ENCODE data around the gene NYNRIN. TPM values are rescaled to one million over a fixed set of nuclear protein-coding genes. Genes with fewer than 3 reads are reported as not detected.

NYNRIN gene

GRCh38 chr14:24458736-24459135 is 59.9 kb downstream of the NYNRIN start:
- Histone ChIP-seq H3K4me1 (ENCODE audit: control insufficient read depth, insufficient read depth, low read length) (no peaks in the 10 kb centered on the region), H3K27me3 (ENCODE audit: control insufficient read depth, insufficient read depth, low read length) (no peaks in the 10 kb centered on the region), H3K4me3 (ENCODE audit: low read length) (no peak overlapping the region), H3K9ac (ENCODE audit: low read depth, low read length) (no peak overlapping the region), H3K4me2 (ENCODE audit: low read length) (no peak overlapping the region), H3K9me3 (replicated peaks; ENCODE audit: low read length) (no peaks in the 10 kb centered on the region), H3K36me3 (ENCODE audit: insufficient read depth, low read length) (no peaks in the 10 kb centered on the region)

DNA sequence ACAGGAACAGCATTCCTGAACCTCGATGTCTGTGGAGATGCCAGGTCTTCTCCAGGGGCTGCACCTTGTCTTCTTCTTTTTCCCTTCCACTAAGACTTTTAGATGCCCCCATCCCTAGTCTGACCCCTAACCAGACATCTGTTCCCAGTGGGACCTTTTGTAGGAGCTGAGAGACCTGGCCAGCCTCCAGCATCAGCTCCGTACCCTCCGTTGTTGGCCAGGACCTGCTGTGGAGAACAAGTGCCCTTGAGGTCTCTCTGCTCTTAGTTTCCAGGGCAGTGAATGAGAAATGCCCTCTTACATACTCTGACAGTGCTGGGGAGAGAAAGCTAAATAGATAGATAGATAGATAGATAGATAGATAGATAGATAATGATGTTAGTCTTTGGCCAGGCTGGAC is 60.5 kb downstream of the NYNRIN start:
- Histone ChIP-seq H3K27me3 (ENCODE audit: control insufficient read depth, insufficient read depth, low read length) (no peaks in the 10 kb centered on the region), H3K4me2 (ENCODE audit: low read length) (no peak overlapping the region), H3K4me1 (ENCODE audit: control insufficient read depth, insufficient read depth, low read length) (no peaks in the 10 kb centered on the region), H3K36me3 (ENCODE audit: insufficient read depth, low read length) (no peaks in the 10 kb centered on the region), H3K4me3 (ENCODE audit: low read length) (no peak overlapping the region), H3K9me3 (replicated peaks; ENCODE audit: low read length) (no peaks in the 10 kb centered on the region), H3K9ac (ENCODE audit: low read depth, low read length) (no peak overlapping the region)

GRCh38 chr14:24461336-24461735 is 62.5 kb downstream of the NYNRIN start:
- no peak overlapping the region for H3K9ac ChIP-seq (ENCODE audit: low read depth, low read length)
- no peaks in the 10 kb centered on the region for H3K4me1 ChIP-seq (ENCODE audit: control insufficient read depth, insufficient read depth, low read length)
- H3K27me3 ChIP-seq (ENCODE audit: control insufficient read depth, insufficient read depth, low read length), result no peaks in the 10 kb centered on the region
- H3K4me2 ChIP-seq (ENCODE audit: low read length), result no peak overlapping the region
- H3K4me3 ChIP-seq (ENCODE audit: low read length), result no peak overlapping the region
- no peaks in the 10 kb centered on the region for H3K36me3 ChIP-seq (ENCODE audit: insufficient read depth, low read length)
- H3K9me3 ChIP-seq (replicated peaks; ENCODE audit: low read length), result no peaks in the 10 kb centered on the region

- no peaks in the 10 kb centered on the region for H3K27me3 ChIP-seq (ENCODE audit: control insufficient read depth, insufficient read depth, low read length)
Observed at GRCh38 chr14:24463017-24463883, 64.4 kb downstream of the NYNRIN start.

GRCh38 chr14:24463884-24464785 is 65.3 kb downstream of the NYNRIN start:
- Histone ChIP-seq H3K9me3 (replicated peaks; ENCODE audit: low read length) (no peaks in the 10 kb centered on the region), H3K27me3 (ENCODE audit: control insufficient read depth, insufficient read depth, low read length) (no peaks in the 10 kb centered on the region), H3K4me3 (ENCODE audit: low read length) (no peak overlapping the region), H3K9ac (ENCODE audit: low read depth, low read length) (no peak overlapping the region), H3K4me2 (ENCODE audit: low read length) (no peak overlapping the region), H3K36me3 (ENCODE audit: insufficient read depth, low read length) (no peaks in the 10 kb centered on the region), H3K4me1 (ENCODE audit: control insufficient read depth, insufficient read depth, low read length) (no peaks in the 10 kb centered on the region)

More at GRCh38 chr14:24463017-24463883, 64.4 kb downstream of the NYNRIN start:
- Histone ChIP-seq H3K9ac (ENCODE audit: low read depth, low read length) (no peak overlapping the region), H3K4me2 (ENCODE audit: low read length) (no peak overlapping the region), H3K36me3 (ENCODE audit: insufficient read depth, low read length) (no peaks in the 10 kb centered on the region), H3K4me1 (ENCODE audit: control insufficient read depth, insufficient read depth, low read length) (no peaks in the 10 kb centered on the region), H3K9me3 (replicated peaks; ENCODE audit: low read length) (no peaks in the 10 kb centered on the region), H3K4me3 (ENCODE audit: low read length) (no peak overlapping the region)

DNA sequence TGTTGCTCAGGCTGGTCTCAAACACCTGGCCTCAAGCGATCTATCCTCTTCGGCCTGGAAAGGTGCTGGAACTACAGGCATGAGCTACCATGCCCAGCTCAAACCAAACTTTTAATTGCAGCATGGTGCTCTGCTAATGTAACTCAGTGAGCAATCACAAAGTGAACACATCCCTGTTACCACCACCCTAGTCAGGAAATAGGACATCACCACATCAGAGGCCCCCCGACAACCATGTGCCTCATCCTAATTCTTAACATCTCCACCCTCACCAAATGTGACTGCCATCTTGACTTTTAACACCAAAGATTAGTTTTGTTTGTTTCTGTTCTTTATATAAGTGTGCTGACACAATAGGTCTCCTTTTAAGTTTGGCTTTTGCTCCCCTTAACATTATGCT is 66.6 kb downstream of the NYNRIN start:
- no peaks in the 10 kb centered on the region for H3K36me3 ChIP-seq (ENCODE audit: insufficient read depth, low read length)
- no peaks in the 10 kb centered on the region for H3K27me3 ChIP-seq (ENCODE audit: control insufficient read depth, insufficient read depth, low read length)
- H3K9ac ChIP-seq (ENCODE audit: low read depth, low read length), result no peak overlapping the region
- no peaks in the 10 kb centered on the region for H3K9me3 ChIP-seq (replicated peaks; ENCODE audit: low read length)
- no peak overlapping the region for H3K4me2 ChIP-seq (ENCODE audit: low read length)
- H3K4me3 ChIP-seq (ENCODE audit: low read length), result no peak overlapping the region
- no peaks in the 10 kb centered on the region for H3K4me1 ChIP-seq (ENCODE audit: control insufficient read depth, insufficient read depth, low read length)

DNA sequence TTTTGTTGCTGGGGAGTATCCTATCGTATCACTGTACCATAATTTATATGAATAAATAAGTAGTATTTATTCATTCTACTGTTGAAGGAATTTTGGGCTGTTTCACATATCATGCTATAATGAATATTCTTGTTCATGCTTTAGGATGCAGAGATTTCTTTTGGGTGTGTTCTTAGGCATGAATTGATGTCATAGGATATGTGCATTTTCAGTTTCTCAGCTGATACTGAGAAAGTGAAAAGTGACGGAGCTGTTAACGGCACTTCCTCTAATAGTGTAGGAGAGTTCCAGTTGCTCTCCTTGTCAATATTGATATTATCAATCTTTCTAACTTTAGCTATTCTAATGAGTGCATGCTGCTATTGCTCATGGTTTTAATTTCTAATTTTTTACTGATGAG is 67.0 kb downstream of the NYNRIN start:
- H3K4me1 ChIP-seq (ENCODE audit: control insufficient read depth, insufficient read depth, low read length), result no peaks in the 10 kb centered on the region

More for the DNA sequence above, 67.0 kb downstream of the NYNRIN start:
- Histone ChIP-seq H3K9ac (ENCODE audit: low read depth, low read length) (no peak overlapping the region), H3K4me3 (ENCODE audit: low read length) (no peak overlapping the region), H3K27me3 (ENCODE audit: control insufficient read depth, insufficient read depth, low read length) (no peaks in the 10 kb centered on the region), H3K9me3 (replicated peaks; ENCODE audit: low read length) (no peaks in the 10 kb centered on the region), H3K36me3 (ENCODE audit: insufficient read depth, low read length) (no peaks in the 10 kb centered on the region), H3K4me2 (ENCODE audit: low read length) (no peak overlapping the region)

Small RNA genes within 50 kb of the gene (small RNA-seq; reads per million reads assigned to genes)
- gene RF00026, result not detected
